SU-DHL-6 (cell line): ENCODE measurements around the gene CNEP1R1.

Experiments used
- CTCF ChIP-seq: fragments of 200-600 bp; sonication (generic); IDR thresholded peaks from one replicate; pipeline ENCODE4 v1.5.1; 2017; ENCODE audit warnings: antibody characterized with exemption, mild to moderate bottlenecking, low read length, moderate library complexity; ENCODE audit not compliant: insufficient read depth, poor library complexity, severe bottlenecking
- EZH2phosphoT487 ChIP-seq: fragments of 200-600 bp; sonication (generic), shearing (Covaris generic); conservative IDR thresholded peaks from 2 replicates; pipeline ENCODE4 v1.6.1; 2018; ENCODE audit warnings: mild to moderate bottlenecking, antibody characterized with exemption, low read length, moderate library complexity, mixed read lengths

GRCh38 chr16:49992825-49993224 is 32.2 kb upstream of the CNEP1R1 start:
- no peak for TF ChIP-seq CTCF
- TF ChIP-seq EZH2phosphoT487 = no peak
